Fibroblast of pulmonary artery (primary cell): ENCODE results near the gene DCST1.
A peak's percentile ranks its signal among the peaks of the same experiment; 100 is the strongest.

ENCODE experiments used
- DNase-seq: peaks from one replicate; pipeline ENCODE4 v3.0.0-alpha.2; 2010; ENCODE audit warnings: low read depth
- H3K4me3 ChIP-seq: replicated peaks from 2 replicates; pipeline ENCODE4 v1.5.1; 2011; ENCODE audit warnings: low read depth, mild to moderate bottlenecking, control low read depth, low read length, moderate library complexity
- TF ChIP-seq, protein P1 (sequence below): IDR thresholded peaks from 2 replicates; pipeline ENCODE4 v1.5.1; 2011; ENCODE audit warnings: mild to moderate bottlenecking, control low read depth, low read length, inconsistent platforms; ENCODE audit errors: missing control alignments

Gene DCST1

DNA sequence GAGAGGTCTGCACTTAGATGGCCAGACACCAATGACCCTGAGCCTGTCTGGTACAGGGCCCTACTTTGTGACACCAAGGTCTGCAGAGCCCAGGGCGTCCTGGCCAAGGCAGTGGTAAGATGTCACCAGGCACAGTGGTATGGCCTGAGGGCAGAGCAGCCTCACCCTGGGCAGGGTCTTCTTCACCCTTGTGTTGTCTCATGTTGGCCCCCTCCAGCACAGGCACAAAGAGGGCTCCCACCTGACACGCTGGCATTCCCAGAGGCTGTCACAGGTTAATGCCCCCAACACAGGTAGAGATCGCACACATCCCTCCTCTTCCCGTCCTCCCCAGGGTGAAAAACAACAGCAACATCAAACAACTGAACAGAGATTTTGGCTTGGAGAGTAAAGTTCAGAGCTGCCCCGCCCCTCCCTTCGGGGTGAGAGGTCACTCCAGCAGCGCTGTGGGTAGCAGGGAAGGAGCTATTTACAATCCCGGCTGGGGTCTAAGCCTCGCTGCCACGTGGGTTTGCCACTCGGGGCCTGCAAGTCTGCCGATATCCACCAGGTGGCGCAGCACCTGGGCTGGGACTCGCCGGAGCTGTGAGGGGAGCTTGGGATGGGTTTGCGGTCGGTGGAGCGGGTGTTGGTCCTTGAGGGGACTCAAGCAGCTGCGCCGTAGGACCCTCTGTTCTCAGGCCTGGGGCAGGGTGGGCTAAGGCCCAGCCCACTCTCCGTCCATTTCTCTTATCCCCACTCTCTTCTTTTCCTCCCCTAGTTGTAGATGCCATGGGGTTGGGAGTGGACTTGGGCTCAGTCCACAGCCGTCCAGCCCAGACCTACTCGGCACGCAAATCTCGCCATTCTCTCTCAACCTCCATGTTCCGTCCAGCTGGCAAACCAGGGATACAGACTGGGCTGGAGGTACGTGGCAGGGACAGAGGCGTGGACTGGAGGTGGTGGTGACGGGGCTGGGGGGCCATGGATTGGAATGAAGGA lies 57.7 kb downstream of the DCST1 start:
- TF ChIP-seq, protein P1, sequence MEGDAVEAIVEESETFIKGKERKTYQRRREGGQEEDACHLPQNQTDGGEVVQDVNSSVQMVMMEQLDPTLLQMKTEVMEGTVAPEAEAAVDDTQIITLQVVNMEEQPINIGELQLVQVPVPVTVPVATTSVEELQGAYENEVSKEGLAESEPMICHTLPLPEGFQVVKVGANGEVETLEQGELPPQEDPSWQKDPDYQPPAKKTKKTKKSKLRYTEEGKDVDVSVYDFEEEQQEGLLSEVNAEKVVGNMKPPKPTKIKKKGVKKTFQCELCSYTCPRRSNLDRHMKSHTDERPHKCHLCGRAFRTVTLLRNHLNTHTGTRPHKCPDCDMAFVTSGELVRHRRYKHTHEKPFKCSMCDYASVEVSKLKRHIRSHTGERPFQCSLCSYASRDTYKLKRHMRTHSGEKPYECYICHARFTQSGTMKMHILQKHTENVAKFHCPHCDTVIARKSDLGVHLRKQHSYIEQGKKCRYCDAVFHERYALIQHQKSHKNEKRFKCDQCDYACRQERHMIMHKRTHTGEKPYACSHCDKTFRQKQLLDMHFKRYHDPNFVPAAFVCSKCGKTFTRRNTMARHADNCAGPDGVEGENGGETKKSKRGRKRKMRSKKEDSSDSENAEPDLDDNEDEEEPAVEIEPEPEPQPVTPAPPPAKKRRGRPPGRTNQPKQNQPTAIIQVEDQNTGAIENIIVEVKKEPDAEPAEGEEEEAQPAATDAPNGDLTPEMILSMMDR = peak; percentile 91
- no peak overlapping the region for H3K4me3 ChIP-seq
- peak; percentile 76 for DNase-seq

DNA sequence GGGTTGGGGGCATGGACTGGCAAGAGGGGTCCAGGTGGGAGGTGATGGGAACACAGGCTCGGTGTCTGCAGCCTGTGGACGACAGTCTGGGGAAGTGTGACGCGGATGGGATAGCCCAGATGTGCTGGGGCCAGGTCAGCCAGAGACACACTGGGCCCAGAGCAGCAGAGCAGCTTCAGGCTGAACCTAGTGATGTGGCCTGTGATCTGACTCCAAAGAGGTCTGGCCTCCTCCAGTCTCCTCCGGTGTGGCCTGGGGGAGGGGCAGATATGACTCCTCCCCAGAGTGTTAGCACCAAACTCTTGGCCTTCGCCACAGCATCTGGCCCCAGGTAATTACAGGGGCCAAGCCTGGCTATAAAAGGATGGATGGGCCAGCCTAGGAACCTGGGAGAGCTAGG lies 58.5 kb downstream of the DCST1 start:
- no peak overlapping the region for H3K4me3 ChIP-seq
- no peak for DNase-seq
- TF ChIP-seq, protein P1 = no peak

DNA sequence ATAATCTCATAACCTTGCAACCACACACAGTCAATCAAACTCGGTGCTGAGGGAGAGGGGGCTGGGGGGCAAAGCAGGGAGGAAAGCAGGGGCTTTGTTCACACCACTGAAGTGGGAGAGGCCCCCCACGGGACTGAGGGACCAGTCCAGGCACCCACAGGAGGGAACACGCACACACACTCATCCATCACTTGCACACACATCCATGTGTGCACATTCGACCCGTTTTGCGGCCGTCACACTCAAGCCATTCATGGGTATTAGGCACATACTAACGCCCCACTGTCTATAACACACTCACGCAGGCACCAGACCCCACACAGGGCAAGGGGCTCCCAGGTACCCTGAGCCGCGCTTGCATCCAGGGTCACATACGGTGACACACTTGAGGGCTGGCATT lies 59.0 kb downstream of the DCST1 start:
- no peak overlapping the region for H3K4me3 ChIP-seq
- DNase-seq = no peak
- TF ChIP-seq, protein P1 = no peak

DNA sequence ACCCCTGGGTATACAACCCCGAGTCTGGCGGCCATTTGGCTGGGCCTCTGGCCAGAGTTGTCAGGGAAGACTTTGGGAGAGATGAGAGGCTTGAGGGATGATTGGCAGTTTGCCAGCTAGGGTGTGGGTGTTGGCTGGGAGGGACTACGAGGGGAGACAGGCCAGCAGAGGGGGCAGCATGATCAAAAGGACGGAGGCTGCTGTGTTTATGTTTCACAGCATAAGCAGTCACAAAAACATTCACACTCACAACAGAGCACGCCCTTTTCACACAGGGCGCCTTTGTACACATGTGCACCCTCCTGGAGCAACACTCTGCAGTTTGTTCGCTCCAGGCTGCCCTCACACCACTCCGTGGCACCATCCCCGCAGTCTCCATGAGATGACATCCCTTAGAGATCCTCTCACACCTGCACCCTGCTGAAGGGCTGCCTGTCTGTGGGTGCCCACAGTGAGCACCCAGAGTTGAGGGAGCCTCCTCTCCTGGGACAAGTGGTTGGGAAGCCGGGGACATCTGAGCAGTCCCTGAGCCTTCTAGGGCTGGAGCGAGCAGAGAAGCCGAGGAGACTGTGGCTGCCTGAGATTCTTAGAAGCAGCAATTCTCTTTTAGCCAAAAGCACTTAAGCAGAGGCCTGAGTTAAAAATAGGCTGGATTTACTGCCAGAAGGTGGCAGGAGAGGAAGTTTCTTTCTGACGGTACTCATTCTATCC lies 60.4 kb downstream of the DCST1 start:
- H3K4me3 ChIP-seq = no peak overlapping the region
- DNase-seq = peak; percentile 68
- TF ChIP-seq, protein P1 = peak; percentile 54

DNA sequence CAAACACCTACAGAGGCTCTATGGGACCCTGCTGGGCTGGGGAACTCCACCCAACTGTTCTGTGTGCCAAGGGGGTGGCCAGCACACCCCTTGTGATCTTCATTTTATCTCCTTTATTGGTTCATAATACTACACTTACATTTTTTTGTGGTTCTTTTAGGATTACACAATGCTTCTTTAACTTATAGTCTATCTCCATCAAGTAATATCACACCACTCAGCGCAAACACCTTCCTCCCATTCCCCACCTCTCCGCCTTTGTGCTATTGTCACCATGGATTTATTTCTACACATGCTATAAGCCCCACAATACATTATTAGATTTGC lies 61.0 kb downstream of the DCST1 start:
- no peak overlapping the region for H3K4me3 ChIP-seq
- DNase-seq = no peak
- TF ChIP-seq, protein P1 = no peak

DNA sequence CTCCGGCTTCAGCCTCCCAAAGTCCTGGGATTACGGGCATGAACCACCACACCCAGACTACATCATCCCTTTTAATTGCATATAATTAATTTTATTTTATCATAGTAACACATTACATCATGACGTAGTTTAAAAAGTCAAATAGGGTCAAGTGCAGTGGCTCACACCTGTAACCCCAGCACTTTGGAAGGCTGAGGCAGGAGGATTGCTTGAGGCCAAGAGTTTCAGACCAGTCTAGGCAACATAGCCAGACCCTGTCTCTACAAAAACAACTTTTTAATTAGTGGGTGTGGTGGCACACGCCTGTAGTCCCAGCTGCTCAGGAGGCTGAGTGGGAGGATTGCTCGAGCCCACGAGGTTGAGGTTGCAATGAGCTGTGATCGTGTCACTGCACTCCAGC lies 65.7 kb downstream of the DCST1 start:
- TF ChIP-seq, protein P1 = no peak
- H3K4me3 ChIP-seq = no peak overlapping the region
- no peak for DNase-seq
